HCT116 (cell line): ENCODE measurements around the gene DCAF5. TPM values are rescaled to one million over a fixed set of nuclear protein-coding genes. Genes with fewer than 3 reads are reported as not detected.

Experiments
- ATAC-seq: fragments of 200-7000 bp; cut with Tn5 transposase; 2 replicates; pipeline ENCODE4 v1.9.1; 2020; ENCODE audit warnings: mild to moderate bottlenecking, moderate library complexity
- BruUV-seq: library from RNA; stranded (reverse); fragments of 400-500 nt; replicated peaks from 2 replicates; lab custom pipeline; 2021; lab: Mats Ljungman, UMichigan
- CTCF ChIA-PET: fragments of 300-600 bp; sonication (Branson Sonifier 250); formaldehyde crosslinking; loops from one replicate; lab custom pipeline; 2021; ENCODE audit warnings: antibody characterized with exemption; lab: Charles Lee
- POLR2A ChIA-PET: fragments of 300-600, 350-600 bp; sonication (Branson Sonifier 250); formaldehyde crosslinking; loops from one replicate; lab custom pipeline; 2021; ENCODE audit warnings: antibody characterized with exemption; lab: Charles Lee
- RAD21 ChIA-PET, 2 experiments: fragments of 300-600 bp; sonication (Branson Sonifier 250); formaldehyde crosslinking; loops; one replicate each; lab custom pipeline; 2023; ENCODE audit warnings: low total read pairs in 2 of 2; ENCODE audit not compliant: uncharacterized antibody in 2 of 2, unreplicated experiment in 2 of 2, low non-redundant PET in 1 of 2; lab: Charles Lee
- DNase-seq: peaks from one replicate; pipeline ENCODE4 v3.0.0-alpha.2; 2010; ENCODE audit warnings: low read depth, low spot score
- H2AFZ ChIP-seq: fragments of 200-600 bp; shearing (Covaris generic), sonication (generic); 2 replicates; pipeline ENCODE4 v1.6.1; 2017; ENCODE audit warnings: low read depth, mixed run types, mixed read lengths, antibody characterized with exemption, low read length; ENCODE audit not compliant: poor library complexity, severe bottlenecking
- H3K27ac ChIP-seq: 2 replicates; pipeline ENCODE4 v1.5.1; 2012; ENCODE audit warnings: low read depth, low read length
- H3K27me3 ChIP-seq: fragments of 200-600 bp; sonication (generic); 2 replicates; pipeline ENCODE4 v1.6.1; 2016; ENCODE audit warnings: mixed run types, low read length, mixed read lengths; ENCODE audit not compliant: insufficient read depth
- H3K36me3 ChIP-seq, 2 experiments: fragments of 200-500 bp in 1 of 2; fragments of 200-600 bp in 1 of 2; sonication (Bioruptor generic) in 1 of 2; sonication (generic) in 1 of 2; 2 replicates each; pipeline versions ENCODE4 v1.5.1 to v1.6.1; 2014 to 2016; ENCODE audit warnings: low read length in 2 of 2, inconsistent platforms in 1 of 2, mixed read lengths in 1 of 2, mixed run types in 1 of 2; ENCODE audit not compliant: insufficient read depth in 2 of 2, control insufficient read depth in 1 of 2
- H3K4me1 ChIP-seq, 2 experiments: fragments of 200-600 bp in 1 of 2; sonication (generic) in 1 of 2; 2 replicates each; pipeline versions ENCODE4 v1.5.1 to v1.6.1; 2012 to 2017; ENCODE audit warnings: low read length in 2 of 2, inconsistent platforms in 1 of 2, mild to moderate bottlenecking in 1 of 2, mixed read lengths in 1 of 2, mixed run types in 1 of 2, moderate library complexity in 1 of 2; ENCODE audit not compliant: insufficient read depth in 2 of 2, control insufficient read depth in 1 of 2
- H3K4me2 ChIP-seq: fragments of 200-600 bp; sonication (generic); 2 replicates; pipeline ENCODE4 v1.6.1; 2017; ENCODE audit warnings: mixed run types, low read length, mixed read lengths
- H3K4me3 ChIP-seq, 2 experiments: fragments of 200-600 bp in 1 of 2; sonication (generic) in 1 of 2; replicated peaks in 1 of 2; 2 replicates each; pipeline ENCODE4 v1.5.1; 2011 to 2016; ENCODE audit warnings: low read length in 2 of 2, control low read depth in 1 of 2, low read depth in 1 of 2, mild to moderate bottlenecking in 1 of 2, mixed read lengths in 1 of 2, mixed run types in 1 of 2
- H3K79me2 ChIP-seq: fragments of 200-600 bp; sonication (generic); 2 replicates; pipeline ENCODE4 v1.6.1; 2017; ENCODE audit warnings: mild to moderate bottlenecking, mixed run types, low read length, moderate library complexity, mixed read lengths; ENCODE audit not compliant: insufficient read depth
- H3K9ac ChIP-seq: fragments of 200-600 bp; sonication (generic); 2 replicates; pipeline ENCODE4 v1.6.1; 2016; ENCODE audit warnings: low read length, mixed read lengths
- H3K9me2 ChIP-seq: fragments of 200-600 bp; sonication (generic), shearing (Covaris generic); 2 replicates; pipeline ENCODE4 v1.6.1; 2017; ENCODE audit warnings: mixed run types, mild to moderate bottlenecking, moderate library complexity; ENCODE audit not compliant: insufficient read depth
- H3K9me3 ChIP-seq, 2 experiments: fragments of 200-500 bp in 1 of 2; fragments of 200-600 bp in 1 of 2; sonication (Bioruptor generic) in 1 of 2; sonication (generic) in 1 of 2; 2 replicates each; pipeline ENCODE4 v1.6.1; 2014 to 2017; ENCODE audit warnings: low read length in 2 of 2, mixed read lengths in 2 of 2, inconsistent platforms in 1 of 2, low read depth in 1 of 2, mild to moderate bottlenecking in 1 of 2, mixed run types in 1 of 2, moderate library complexity in 1 of 2; ENCODE audit not compliant: control insufficient read depth in 1 of 2, insufficient read depth in 1 of 2
- H4K20me1 ChIP-seq: fragments of 200-600 bp; sonication (generic), shearing (Covaris generic); 2 replicates; pipeline ENCODE4 v1.6.1; 2017; ENCODE audit warnings: mixed run types, mild to moderate bottlenecking, moderate library complexity; ENCODE audit not compliant: insufficient read depth
- CTCF ChIP-seq, 3 experiments: fragments of 200-600 bp in 1 of 3; sonication (generic) in 1 of 3; IDR thresholded peaks in 2 of 3; conservative IDR thresholded peaks in 1 of 3; 2 replicates each; pipeline ENCODE4 v1.5.1; 2012 to 2017; ENCODE audit warnings: low read depth in 2 of 3, low read length in 2 of 3, antibody characterized with exemption in 1 of 3, borderline replicate concordance in 1 of 3, control low read depth in 1 of 3, mild to moderate bottlenecking in 1 of 3, mixed read lengths in 1 of 3, mixed run types in 1 of 3, moderate library complexity in 1 of 3; ENCODE audit not compliant: insufficient read depth in 1 of 3
- EZH2phosphoT487 ChIP-seq: fragments of 200-600 bp; IDR thresholded peaks from 2 replicates; pipeline ENCODE4 v1.6.1; 2018; ENCODE audit warnings: antibody characterized with exemption, borderline replicate concordance
- FOSL1 ChIP-seq: IDR thresholded peaks from 2 replicates; pipeline ENCODE4 v1.6.1; 2012; ENCODE audit warnings: low read depth
- JUND ChIP-seq: IDR thresholded peaks from 2 replicates; pipeline ENCODE4 v1.6.1; 2012
- MAX ChIP-seq: IDR thresholded peaks from 2 replicates; pipeline ENCODE4 v1.6.1; 2012
- POLR2A ChIP-seq: IDR thresholded peaks from 2 replicates; pipeline ENCODE4 v1.7.0; 2011; ENCODE audit warnings: borderline replicate concordance; ENCODE audit not compliant: insufficient read depth, insufficient read length; ENCODE audit errors: extremely low read depth
- POLR2AphosphoS5 ChIP-seq: IDR thresholded peaks from 2 replicates; pipeline ENCODE4 v1.6.1; 2011; ENCODE audit warnings: mild to moderate bottlenecking, low read depth, low read length, moderate library complexity
- SRF ChIP-seq: IDR thresholded peaks from 2 replicates; pipeline ENCODE4 v1.6.1; 2012; ENCODE audit warnings: low read depth
- TCF7L2 ChIP-seq: IDR thresholded peaks from 2 replicates; pipeline ENCODE4 v1.7.0; 2011; ENCODE audit warnings: borderline replicate concordance, inconsistent platforms; ENCODE audit not compliant: insufficient read depth, insufficient read length; ENCODE audit errors: extremely low read depth
- YY1 ChIP-seq: IDR thresholded peaks from 2 replicates; pipeline ENCODE4 v1.6.1; 2011; ENCODE audit warnings: low read length, low read depth, moderate library complexity, mild to moderate bottlenecking; ENCODE audit not compliant: insufficient replicate concordance; ENCODE audit errors: extremely low read depth
- ZBTB33 ChIP-seq: IDR thresholded peaks from 2 replicates; pipeline ENCODE4 v1.6.1; 2011; ENCODE audit warnings: mild to moderate bottlenecking, low read length, moderate library complexity; ENCODE audit not compliant: insufficient replicate concordance; ENCODE audit errors: extremely low read depth
- ZFX ChIP-seq: fragments of 450-650 bp; IDR thresholded peaks from 2 replicates; pipeline ENCODE4 v1.6.1; 2017
- intact Hi-C: fragments of 100-400 bp; cut with micrococcal nuclease; formaldehyde crosslinking; loops from 2 replicates; pipeline ENCODE4 v1.10.0; 2022
- total RNA-seq: library from RNA; stranded (reverse); gene quantifications from one replicate; pipeline ENCODE4 v1.2.1, GENCODE V29; 2021; ENCODE audit not compliant: unreplicated experiment

Gene DCAF5
- total RNA-seq, 1 experiment from 2014 or later, result 27.1 TPM

- ATAC-seq, result no peak
- Histone ChIP-seq H3K27ac (no peak overlapping the region), H3K36me3 (peaks cover 8 to 13% of the 10 kb centered on the region in 2 experiments; a peak in 3 of 4 replicates), H3K9ac (no peak overlapping the region), H3K79me2 (no peaks in the 10 kb centered on the region), H3K27me3 (no peaks in the 10 kb centered on the region), H3K9me3 (no peaks in the 10 kb centered on the region), H2AFZ (no peak overlapping the region), H3K4me2 (no peak overlapping the region), H3K4me3 (no peak overlapping the region), H4K20me1 (no peaks in the 10 kb centered on the region), H3K4me1 (no peaks in the 10 kb centered on the region), H3K9me2 (no peaks in the 10 kb centered on the region)
- no peak for DNase-seq
- TSS peak; percentile 23 for BruUV-seq
- intact Hi-C loops, result no loop called here
- ChIA-PET POLR2A (no interaction called here), RAD21 (no interaction called here), CTCF (no interaction called here)
- no peak for TF ChIP-seq ZBTB33
- no peak for TF ChIP-seq FOSL1
- no peak for TF ChIP-seq TCF7L2
- no peak for TF ChIP-seq MAX
- no peak for TF ChIP-seq SRF
- TF ChIP-seq ZFX, result no peak
- TF ChIP-seq JUND, result no peak
- no peak for TF ChIP-seq POLR2A
- no peak for TF ChIP-seq EZH2phosphoT487
- TF ChIP-seq YY1, result no peak
- no peak for TF ChIP-seq POLR2AphosphoS5
- no peak for TF ChIP-seq CTCF (IDR thresholded peaks at IDR 0.05 in 2 of 3, conservative IDR thresholded peaks at IDR 0.05 in 1 of 3; ENCODE audit: borderline replicate concordance in 1 of 3, insufficient read depth in 1 of 3, low read depth in 2 of 3, low read length in 2 of 3)
Measured at GRCh38 chr14:69052181-69052601, 100.7 kb downstream of the DCAF5 start.
